DOHH2 (cell line): ENCODE measurements around the gene PDE6D.

Experiments
- EZH2phosphoT487 ChIP-seq: fragments of 200-600 bp; sonication (generic); IDR thresholded peaks from 2 replicates; pipeline ENCODE4 v1.6.1; 2017; ENCODE audit warnings: borderline replicate concordance, mild to moderate bottlenecking, antibody characterized with exemption, low read length, moderate library complexity, mixed read lengths
- TF ChIP-seq, protein P1 (sequence below): fragments of 200-600 bp; sonication (generic); IDR thresholded peaks from one replicate; pipeline ENCODE4 v1.5.1; 2014; ENCODE audit warnings: antibody characterized with exemption, mild to moderate bottlenecking, low read depth, low read length; ENCODE audit not compliant: poor library complexity, severe bottlenecking

DNA sequence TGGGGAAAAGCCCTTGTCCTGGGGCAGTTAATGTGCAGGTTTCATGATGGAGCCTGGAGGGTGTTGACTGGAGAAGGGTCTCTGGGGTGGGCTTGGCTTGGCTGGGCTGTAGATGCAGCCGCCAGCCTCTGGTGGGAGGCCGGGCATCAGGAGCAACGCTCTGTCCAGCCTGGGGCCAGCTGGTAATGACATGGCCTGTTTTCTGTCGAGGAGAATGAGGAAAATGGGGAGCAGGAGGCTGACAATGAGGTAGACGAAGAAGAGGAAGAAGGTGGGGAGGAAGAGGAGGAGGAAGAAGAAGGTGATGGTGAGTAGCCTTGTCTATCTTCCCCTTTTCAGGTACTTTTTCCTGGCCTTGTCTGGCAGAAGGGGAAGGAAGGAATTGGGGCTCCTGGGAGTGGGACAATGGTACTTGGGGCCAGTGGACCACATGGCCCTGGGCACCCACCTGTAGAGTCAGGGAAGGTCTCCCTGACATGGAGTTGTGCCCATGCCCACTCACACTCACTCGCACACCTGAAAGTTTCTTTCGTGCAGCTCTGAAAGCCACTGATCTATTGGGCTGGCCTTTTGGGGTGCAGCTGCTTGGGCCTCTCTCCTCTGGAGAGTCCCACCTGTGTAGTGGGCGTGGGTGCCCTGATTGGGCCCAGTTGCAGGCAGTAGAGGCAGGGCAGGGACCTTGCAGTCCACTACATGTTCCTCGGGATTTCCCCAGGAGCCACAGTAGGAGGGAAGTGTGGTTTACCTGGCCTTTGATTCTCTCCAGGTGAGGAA lies 69.2 kb downstream of the PDE6D start:
- TF ChIP-seq, protein P1, sequence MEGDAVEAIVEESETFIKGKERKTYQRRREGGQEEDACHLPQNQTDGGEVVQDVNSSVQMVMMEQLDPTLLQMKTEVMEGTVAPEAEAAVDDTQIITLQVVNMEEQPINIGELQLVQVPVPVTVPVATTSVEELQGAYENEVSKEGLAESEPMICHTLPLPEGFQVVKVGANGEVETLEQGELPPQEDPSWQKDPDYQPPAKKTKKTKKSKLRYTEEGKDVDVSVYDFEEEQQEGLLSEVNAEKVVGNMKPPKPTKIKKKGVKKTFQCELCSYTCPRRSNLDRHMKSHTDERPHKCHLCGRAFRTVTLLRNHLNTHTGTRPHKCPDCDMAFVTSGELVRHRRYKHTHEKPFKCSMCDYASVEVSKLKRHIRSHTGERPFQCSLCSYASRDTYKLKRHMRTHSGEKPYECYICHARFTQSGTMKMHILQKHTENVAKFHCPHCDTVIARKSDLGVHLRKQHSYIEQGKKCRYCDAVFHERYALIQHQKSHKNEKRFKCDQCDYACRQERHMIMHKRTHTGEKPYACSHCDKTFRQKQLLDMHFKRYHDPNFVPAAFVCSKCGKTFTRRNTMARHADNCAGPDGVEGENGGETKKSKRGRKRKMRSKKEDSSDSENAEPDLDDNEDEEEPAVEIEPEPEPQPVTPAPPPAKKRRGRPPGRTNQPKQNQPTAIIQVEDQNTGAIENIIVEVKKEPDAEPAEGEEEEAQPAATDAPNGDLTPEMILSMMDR: no peak
- no peak for TF ChIP-seq EZH2phosphoT487
